ENCODE measurements around the gene ADAMTS2.

Gene ADAMTS2

GRCh38 chr5:179377421-179378115 lies 32.3 kb upstream of the ADAMTS2 start:
- Histone ChIP-seq H3K4me1 (ENCODE audit: control insufficient read depth in 1 of 2, insufficient read depth in 2 of 2, low read length in 2 of 2) (no peaks in the 10 kb centered on the region), H3K36me3 (ENCODE audit: control insufficient read depth in 1 of 2, insufficient read depth in 2 of 2, low read length in 2 of 2) (peaks cover 0 to 7% of the 10 kb centered on the region in 2 donors), H3K4me3 (ENCODE audit: low read depth in 1 of 2, low read length in 2 of 2) (no peak overlapping the region), H3K27me3 (ENCODE audit: low read depth, low read length) (no peaks in the 10 kb centered on the region), H3K9me3 (ENCODE audit: control insufficient read depth in 1 of 2, low read length in 2 of 2) (no peaks in the 10 kb centered on the region), H3K27ac (ENCODE audit: low read length) (no peak overlapping the region)

DNA sequence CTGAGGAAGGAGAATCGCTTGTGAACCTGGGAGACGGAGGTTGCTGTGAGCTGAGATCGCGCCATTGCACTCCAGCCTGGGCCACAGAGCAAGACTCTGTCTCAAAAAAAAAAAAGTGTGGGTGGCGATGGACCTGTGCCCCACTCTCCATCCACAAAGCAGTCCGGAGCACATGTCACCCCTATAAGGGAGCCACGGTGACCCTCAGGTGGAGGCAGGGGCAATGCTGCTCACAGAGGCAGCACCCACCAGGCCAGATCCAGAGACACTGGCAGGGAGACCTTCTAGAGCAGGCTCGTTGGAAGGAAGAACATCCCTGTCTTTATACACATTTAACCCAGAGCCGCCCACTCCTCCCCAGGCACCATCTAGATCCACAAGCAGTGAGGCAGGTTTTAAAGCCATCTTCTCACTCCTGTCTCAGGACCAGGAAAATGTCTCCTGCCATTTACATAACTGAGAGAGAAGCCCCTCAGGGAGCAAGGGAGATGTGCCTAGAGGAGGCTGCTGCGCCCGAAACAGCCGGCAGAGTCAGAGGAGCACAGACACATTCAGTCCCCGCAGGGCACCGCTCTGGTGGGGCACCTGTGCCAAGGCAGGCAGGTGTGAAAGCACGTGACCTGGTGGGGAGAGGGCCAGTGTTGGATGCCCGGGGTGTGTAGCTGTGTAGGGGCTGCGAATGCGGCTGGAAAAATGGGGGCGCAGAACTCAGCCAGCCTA lies 31.6 kb upstream of the ADAMTS2 start:
- Histone ChIP-seq H3K36me3 (ENCODE audit: control insufficient read depth in 1 of 2, insufficient read depth in 2 of 2, low read length in 2 of 2) (peaks cover 0 to 7% of the 10 kb centered on the region in 2 donors), H3K4me3 (ENCODE audit: low read depth in 1 of 2, low read length in 2 of 2) (no peak overlapping the region), H3K27ac (ENCODE audit: low read length) (no peak overlapping the region), H3K9me3 (ENCODE audit: control insufficient read depth in 1 of 2, low read length in 2 of 2) (no peaks in the 10 kb centered on the region), H3K27me3 (ENCODE audit: low read depth, low read length) (no peaks in the 10 kb centered on the region), H3K4me1 (ENCODE audit: control insufficient read depth in 1 of 2, insufficient read depth in 2 of 2, low read length in 2 of 2) (no peaks in the 10 kb centered on the region)

GRCh38 chr5:179375831-179376365 lies 30.6 kb upstream of the ADAMTS2 start:
- no peak overlapping the region for H3K27ac ChIP-seq (ENCODE audit: low read length)
- H3K36me3 ChIP-seq (ENCODE audit: control insufficient read depth in 1 of 2, insufficient read depth in 2 of 2, low read length in 2 of 2), result peaks cover 0 to 7% of the 10 kb centered on the region in 2 donors
- no peaks in the 10 kb centered on the region for H3K4me1 ChIP-seq (ENCODE audit: control insufficient read depth in 1 of 2, insufficient read depth in 2 of 2, low read length in 2 of 2)
- no peaks in the 10 kb centered on the region for H3K9me3 ChIP-seq (ENCODE audit: control insufficient read depth in 1 of 2, low read length in 2 of 2)
- H3K4me3 ChIP-seq (ENCODE audit: low read depth in 1 of 2, low read length in 2 of 2), result no peak overlapping the region
- H3K27me3 ChIP-seq (ENCODE audit: low read depth, low read length), result no peaks in the 10 kb centered on the region

- no peak overlapping the region for H3K4me3 ChIP-seq (ENCODE audit: low read depth in 1 of 2, low read length in 2 of 2)
- H3K27me3 ChIP-seq (ENCODE audit: low read depth, low read length), result no peaks in the 10 kb centered on the region
- H3K36me3 ChIP-seq (ENCODE audit: control insufficient read depth in 1 of 2, insufficient read depth in 2 of 2, low read length in 2 of 2), result peaks cover 0 to 7% of the 10 kb centered on the region in 2 donors
- no peaks in the 10 kb centered on the region for H3K9me3 ChIP-seq (ENCODE audit: control insufficient read depth in 1 of 2, low read length in 2 of 2)
- H3K27ac ChIP-seq (ENCODE audit: low read length), result no peak overlapping the region
- H3K4me1 ChIP-seq (ENCODE audit: control insufficient read depth in 1 of 2, insufficient read depth in 2 of 2, low read length in 2 of 2), result no peaks in the 10 kb centered on the region
Observed at GRCh38 chr5:179375236-179375685, 30.0 kb upstream of the ADAMTS2 start.

- Histone ChIP-seq H3K4me1 (ENCODE audit: control insufficient read depth in 1 of 2, insufficient read depth in 2 of 2, low read length in 2 of 2) (no peaks in the 10 kb centered on the region), H3K9me3 (ENCODE audit: control insufficient read depth in 1 of 2, low read length in 2 of 2) (no peaks in the 10 kb centered on the region), H3K27ac (ENCODE audit: low read length) (no peak overlapping the region), H3K36me3 (ENCODE audit: control insufficient read depth in 1 of 2, insufficient read depth in 2 of 2, low read length in 2 of 2) (peaks cover 0 to 7% of the 10 kb centered on the region in 2 donors), H3K27me3 (ENCODE audit: low read depth, low read length) (no peaks in the 10 kb centered on the region), H3K4me3 (ENCODE audit: low read depth in 1 of 2, low read length in 2 of 2) (no peak overlapping the region)
Observed at GRCh38 chr5:179374506-179375235, 29.4 kb upstream of the ADAMTS2 start.

- no peaks in the 10 kb centered on the region for H3K27me3 ChIP-seq (ENCODE audit: low read depth, low read length)
- no peaks in the 10 kb centered on the region for H3K9me3 ChIP-seq (ENCODE audit: control insufficient read depth in 1 of 2, low read length in 2 of 2)
- no peak overlapping the region for H3K27ac ChIP-seq (ENCODE audit: low read length)
- H3K4me3 ChIP-seq (ENCODE audit: low read depth in 1 of 2, low read length in 2 of 2), result no peak overlapping the region
- H3K36me3 ChIP-seq (ENCODE audit: control insufficient read depth in 1 of 2, insufficient read depth in 2 of 2, low read length in 2 of 2), result peaks cover 0 to 7% of the 10 kb centered on the region in 2 donors
- H3K4me1 ChIP-seq (ENCODE audit: control insufficient read depth in 1 of 2, insufficient read depth in 2 of 2, low read length in 2 of 2), result no peaks in the 10 kb centered on the region
Observed at GRCh38 chr5:179373961-179374505, 28.8 kb upstream of the ADAMTS2 start.

GRCh38 chr5:179373101-179373934 lies 28.1 kb upstream of the ADAMTS2 start:
- Histone ChIP-seq H3K4me1 (ENCODE audit: control insufficient read depth in 1 of 2, insufficient read depth in 2 of 2, low read length in 2 of 2) (no peaks in the 10 kb centered on the region), H3K36me3 (ENCODE audit: control insufficient read depth in 1 of 2, insufficient read depth in 2 of 2, low read length in 2 of 2) (peaks cover 0 to 2% of the 10 kb centered on the region in 2 donors), H3K4me3 (ENCODE audit: low read depth in 1 of 2, low read length in 2 of 2) (no peak overlapping the region), H3K9me3 (ENCODE audit: control insufficient read depth in 1 of 2, low read length in 2 of 2) (no peaks in the 10 kb centered on the region), H3K27ac (ENCODE audit: low read length) (no peak overlapping the region), H3K27me3 (ENCODE audit: low read depth, low read length) (no peaks in the 10 kb centered on the region)

GRCh38 chr5:179371681-179372680 lies 26.7 kb upstream of the ADAMTS2 start:
- Histone ChIP-seq H3K4me1 (ENCODE audit: control insufficient read depth in 1 of 2, insufficient read depth in 2 of 2, low read length in 2 of 2) (no peaks in the 10 kb centered on the region), H3K27me3 (ENCODE audit: low read depth, low read length) (no peaks in the 10 kb centered on the region), H3K27ac (ENCODE audit: low read length) (no peak overlapping the region), H3K36me3 (ENCODE audit: control insufficient read depth in 1 of 2, insufficient read depth in 2 of 2, low read length in 2 of 2) (no peaks in the 10 kb centered on the region), H3K4me3 (ENCODE audit: low read depth in 1 of 2, low read length in 2 of 2) (no peak overlapping the region), H3K9me3 (ENCODE audit: control insufficient read depth in 1 of 2, low read length in 2 of 2) (no peaks in the 10 kb centered on the region)

DNA sequence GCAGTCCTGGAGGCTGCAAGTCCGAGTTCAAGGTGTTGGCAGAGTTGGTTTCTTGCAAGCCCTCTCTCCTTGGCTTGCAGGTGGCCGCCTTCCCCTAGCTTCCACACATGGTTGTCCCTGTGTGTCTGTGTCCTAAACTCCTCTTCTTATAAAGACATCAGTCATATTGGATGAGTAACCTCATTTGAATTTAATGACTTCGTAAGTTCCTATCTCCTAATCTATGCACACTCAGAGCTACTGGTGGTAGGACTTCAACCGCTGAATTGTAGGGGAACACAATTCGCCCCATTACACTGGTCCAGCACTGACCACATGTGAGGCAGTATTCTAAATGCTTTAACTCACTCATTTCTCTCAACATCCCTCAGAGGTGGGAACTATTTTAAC lies 25.9 kb upstream of the ADAMTS2 start:
- no peaks in the 10 kb centered on the region for H3K9me3 ChIP-seq (ENCODE audit: control insufficient read depth in 1 of 2, low read length in 2 of 2)
- no peaks in the 10 kb centered on the region for H3K27me3 ChIP-seq (ENCODE audit: low read depth, low read length)
- no peak overlapping the region for H3K4me3 ChIP-seq (ENCODE audit: low read depth in 1 of 2, low read length in 2 of 2)
- no peak overlapping the region for H3K27ac ChIP-seq (ENCODE audit: low read length)
- no peaks in the 10 kb centered on the region for H3K36me3 ChIP-seq (ENCODE audit: control insufficient read depth in 1 of 2, insufficient read depth in 2 of 2, low read length in 2 of 2)
- H3K4me1 ChIP-seq (ENCODE audit: control insufficient read depth in 1 of 2, insufficient read depth in 2 of 2, low read length in 2 of 2), result no peaks in the 10 kb centered on the region

Measured in muscle layer of duodenum (tissue), 2 donors.